HEK293T (cell line): Measurements from ENCODE around the gene RUBCNL.

Source experiments
- CTCF ChIA-PET: fragments of 350-600 bp; formaldehyde crosslinking; extraction: SDS; loops from one replicate; lab custom pipeline; 2021; ENCODE audit warnings: antibody characterized with exemption, inconsistent platforms; lab: Yijun Ruan, JAX
- POLR2A ChIA-PET: fragments of 350-600 bp; formaldehyde crosslinking; extraction: SDS; loops from one replicate; lab custom pipeline; 2020; ENCODE audit warnings: antibody characterized with exemption, inconsistent platforms; lab: Yijun Ruan, JAX
- DNase-seq: peaks from one replicate; pipeline ENCODE4 v3.0.0; 2012; ENCODE audit warnings: mixed read lengths; ENCODE audit errors: extremely low spot score
- ARNT ChIP-seq: fragments of 450-650 bp; IDR thresholded peaks from 2 replicates; pipeline ENCODE4 v1.6.1; 2017; ENCODE audit warnings: mild to moderate bottlenecking
- BHLHE40 ChIP-seq: fragments of 450-650 bp; IDR thresholded peaks from 2 replicates; pipeline ENCODE4 v1.6.1; 2016; ENCODE audit warnings: mild to moderate bottlenecking, moderate library complexity, borderline replicate concordance
- CTBP1 ChIP-seq: fragments of 450-650 bp; IDR thresholded peaks from 2 replicates; pipeline ENCODE4 v1.6.1; 2016; ENCODE audit warnings: borderline replicate concordance
- ELF4 ChIP-seq: fragments of 450-650 bp; IDR thresholded peaks from 2 replicates; pipeline ENCODE4 v1.6.1; 2017; ENCODE audit warnings: antibody characterized with exemption
- FOXA1 ChIP-seq: fragments of 450-650 bp; IDR thresholded peaks from 2 replicates; pipeline ENCODE4 v1.6.1; 2016; ENCODE audit warnings: mild to moderate bottlenecking
- FOXK2 ChIP-seq: fragments of 450-650 bp; IDR thresholded peaks from 2 replicates; pipeline ENCODE4 v1.6.1; 2016; ENCODE audit warnings: mild to moderate bottlenecking
- FOXM1 ChIP-seq: fragments of 450-650 bp; IDR thresholded peaks from 2 replicates; pipeline ENCODE4 v1.6.1; 2017; ENCODE audit warnings: mild to moderate bottlenecking, borderline replicate concordance
- HDGF ChIP-seq: fragments of 450-650 bp; IDR thresholded peaks from 2 replicates; pipeline ENCODE4 v1.6.1; 2017; ENCODE audit warnings: antibody characterized with exemption, borderline replicate concordance
- L3MBTL2 ChIP-seq: fragments of 450-650 bp; conservative IDR thresholded peaks from 2 replicates; pipeline ENCODE4 v1.6.1; 2016; ENCODE audit warnings: mild to moderate bottlenecking
- LEF1 ChIP-seq: fragments of 450-650 bp; IDR thresholded peaks from 2 replicates; pipeline ENCODE4 v1.6.1; 2017; ENCODE audit warnings: mild to moderate bottlenecking, borderline replicate concordance
- NFRKB ChIP-seq: fragments of 450-650 bp; IDR thresholded peaks from 2 replicates; pipeline ENCODE4 v1.6.1; 2016; ENCODE audit warnings: mild to moderate bottlenecking, moderate library complexity
- SP1 ChIP-seq: fragments of 450-650 bp; IDR thresholded peaks from 2 replicates; pipeline ENCODE4 v1.6.1; 2017
- SUZ12 ChIP-seq: fragments of 450-650 bp; IDR thresholded peaks from 2 replicates; pipeline ENCODE4 v1.6.1; 2016; ENCODE audit warnings: mild to moderate bottlenecking
- TARDBP ChIP-seq: fragments of 450-650 bp; IDR thresholded peaks from 2 replicates; pipeline ENCODE4 v1.6.1; 2016
- ZNF384 ChIP-seq: fragments of 450-650 bp; IDR thresholded peaks from 2 replicates; pipeline ENCODE4 v1.6.1; 2016
- TF ChIP-seq, protein P1 (sequence below): fragments of 450-650 bp; IDR thresholded peaks from 2 replicates; pipeline ENCODE4 v1.6.1; 2016

The RUBCNL gene

DNA sequence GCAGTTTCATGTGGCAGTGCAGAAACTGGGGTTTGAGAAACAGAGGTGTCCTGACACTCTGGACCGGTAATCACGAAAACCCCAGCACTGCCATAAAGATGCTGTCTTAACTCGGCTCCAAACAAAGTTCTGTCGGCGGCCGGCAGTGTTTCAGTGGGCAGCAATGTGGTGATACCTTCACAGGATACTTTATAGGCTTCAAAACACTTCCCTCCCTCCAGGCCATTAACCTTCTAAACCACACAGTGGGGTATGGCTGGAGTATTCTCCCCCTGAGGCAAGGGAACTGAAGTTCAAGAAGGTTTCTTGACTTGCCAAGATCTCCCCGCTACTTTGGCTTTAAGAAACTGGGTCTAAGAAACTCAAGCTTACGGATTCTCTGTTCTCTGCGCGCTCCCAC, 1.1 kb downstream of the RUBCNL start:
- TF ChIP-seq BHLHE40 (no peak), CTBP1 (no peak)
- ChIA-PET CTCF (no interaction called here), POLR2A (no interaction called here)
- no peak for DNase-seq

DNA sequence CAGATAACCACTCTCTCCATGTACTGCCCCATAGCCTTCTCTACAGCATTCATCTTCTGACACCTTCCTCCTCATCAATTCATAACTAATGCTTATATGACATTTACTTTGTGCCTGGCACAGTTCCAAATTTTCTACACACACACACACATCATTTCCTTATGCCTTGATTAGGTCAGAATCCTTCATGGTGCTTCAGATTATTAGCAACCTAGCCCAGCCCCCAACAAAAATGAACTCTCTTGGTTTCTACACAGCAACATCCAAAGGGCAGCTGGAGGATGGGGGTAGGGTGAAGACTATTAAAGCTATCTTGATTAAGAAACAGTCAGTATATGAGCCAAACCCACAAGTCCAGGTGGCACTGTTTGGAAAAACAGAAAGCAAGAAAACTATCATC, 3.7 kb downstream of the RUBCNL start:
- TF ChIP-seq FOXM1 (no peak), LEF1 (no peak), ARNT (no peak), FOXK2 (no peak), TARDBP (no peak), NFRKB (no peak), CTBP1 (no peak), SUZ12 (no peak), ELF4 (no peak), FOXA1 (no peak), HDGF (no peak), ZNF384 (no peak), SP1 (no peak), L3MBTL2 (no peak), BHLHE40 (no peak)
- TF ChIP-seq, protein P1, sequence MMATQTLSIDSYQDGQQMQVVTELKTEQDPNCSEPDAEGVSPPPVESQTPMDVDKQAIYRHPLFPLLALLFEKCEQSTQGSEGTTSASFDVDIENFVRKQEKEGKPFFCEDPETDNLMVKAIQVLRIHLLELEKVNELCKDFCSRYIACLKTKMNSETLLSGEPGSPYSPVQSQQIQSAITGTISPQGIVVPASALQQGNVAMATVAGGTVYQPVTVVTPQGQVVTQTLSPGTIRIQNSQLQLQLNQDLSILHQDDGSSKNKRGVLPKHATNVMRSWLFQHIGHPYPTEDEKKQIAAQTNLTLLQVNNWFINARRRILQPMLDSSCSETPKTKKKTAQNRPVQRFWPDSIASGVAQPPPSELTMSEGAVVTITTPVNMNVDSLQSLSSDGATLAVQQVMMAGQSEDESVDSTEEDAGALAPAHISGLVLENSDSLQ: no peak
- CTCF ChIA-PET: no interaction called here

DNA sequence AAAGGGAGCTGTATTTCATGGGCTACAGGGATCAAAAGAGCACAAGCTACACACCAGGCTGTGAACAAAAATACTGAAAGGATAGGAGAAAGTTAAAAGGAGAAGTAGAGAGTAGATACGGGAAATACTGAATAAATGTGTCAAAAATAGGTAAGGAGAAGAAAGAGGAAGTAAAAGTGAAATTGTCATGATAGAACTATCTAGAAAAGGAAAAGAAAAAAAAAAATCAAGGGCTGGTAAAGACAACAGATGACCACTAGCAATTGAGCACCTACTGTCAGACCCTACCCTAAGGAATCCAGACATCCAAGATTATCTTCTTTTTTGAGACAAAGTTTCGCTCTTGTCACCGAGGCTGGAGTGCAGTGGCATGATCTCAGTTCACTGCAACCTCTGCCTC, 4.8 kb downstream of the RUBCNL start:
- ChIA-PET POLR2A (no interaction called here), CTCF (no interaction called here)
- DNase-seq: no peak
- TF ChIP-seq NFRKB: no peak
- TF ChIP-seq CTBP1: no peak
- no peak for TF ChIP-seq BHLHE40
- no peak for TF ChIP-seq LEF1
- TF ChIP-seq FOXK2: no peak
- no peak for TF ChIP-seq L3MBTL2
- TF ChIP-seq, protein P1: no peak
- no peak for TF ChIP-seq FOXA1
- no peak for TF ChIP-seq ARNT
- TF ChIP-seq SP1: no peak
- no peak for TF ChIP-seq HDGF
- no peak for TF ChIP-seq SUZ12
- TF ChIP-seq ZNF384: no peak
- TF ChIP-seq FOXM1: no peak
- no peak for TF ChIP-seq ELF4
- no peak for TF ChIP-seq TARDBP

More for the DNA sequence above, 3.7 kb downstream of the RUBCNL start:
- POLR2A ChIA-PET: no interaction called here
- DNase-seq: no peak

DNA sequence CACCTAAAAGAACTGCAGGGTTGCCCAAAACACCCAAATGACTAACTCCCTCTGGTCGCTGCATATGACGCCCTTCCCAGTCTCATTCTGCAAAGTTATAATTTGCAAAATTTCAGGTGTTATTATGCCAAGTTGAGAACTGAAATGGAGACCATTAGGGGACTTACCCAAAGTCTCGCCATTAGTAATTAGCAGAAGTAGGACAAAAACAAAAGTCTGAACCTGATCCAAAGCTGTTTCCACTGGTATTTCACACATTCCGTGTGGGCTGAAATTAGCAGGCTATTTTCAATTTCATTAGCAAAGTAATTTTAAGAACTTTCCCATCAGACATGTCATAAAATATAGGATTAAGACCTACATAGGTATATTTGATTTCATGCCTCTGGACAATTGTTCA, 6.8 kb downstream of the RUBCNL start:
- CTCF ChIA-PET: interaction anchor here (0.5 kb wide), 1 partner anchor 237 kb away, joined by 3 read pairs; no protein-coding TSS in a partner anchor
- no peak for DNase-seq
- TF ChIP-seq CTBP1: no peak
- TF ChIP-seq HDGF: no peak
- no peak for TF ChIP-seq TARDBP
- TF ChIP-seq L3MBTL2: no peak
- no peak for TF ChIP-seq ARNT
- no peak for TF ChIP-seq NFRKB
- TF ChIP-seq LEF1: no peak
- no peak for TF ChIP-seq ELF4
- TF ChIP-seq FOXM1: no peak
- TF ChIP-seq SP1: no peak
- no peak for TF ChIP-seq ZNF384
- TF ChIP-seq, protein P1: no peak
- no peak for TF ChIP-seq FOXK2
- POLR2A ChIA-PET: no interaction called here

DNA sequence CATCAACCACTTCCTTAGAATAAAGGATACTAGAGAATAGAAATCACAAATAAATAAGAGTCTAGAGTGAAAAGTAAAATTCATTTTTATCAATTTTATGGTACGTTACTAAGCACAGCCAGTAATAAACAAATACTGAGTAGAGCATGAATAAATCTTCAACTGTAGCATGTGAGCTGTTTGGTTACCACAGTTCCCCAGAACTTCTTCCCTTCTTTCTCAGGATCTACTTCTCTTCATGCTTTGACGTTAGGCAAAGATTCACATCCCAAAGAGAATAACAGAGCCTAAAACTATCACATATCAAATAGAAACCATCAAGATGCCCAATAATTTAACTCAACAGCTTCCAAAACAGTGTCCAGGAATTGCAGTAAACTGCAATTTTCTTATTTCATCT, 7.4 kb downstream of the RUBCNL start:
- ChIA-PET POLR2A (no interaction called here), CTCF (interaction anchor here (0.5 kb wide), 1 partner anchor 237 kb away, joined by 3 read pairs; no protein-coding TSS in a partner anchor)
- no peak for DNase-seq
- no peak for TF ChIP-seq HDGF
- TF ChIP-seq FOXM1: no peak
- TF ChIP-seq ELF4: no peak
- no peak for TF ChIP-seq FOXK2
- TF ChIP-seq LEF1: no peak
- TF ChIP-seq SUZ12: no peak
- TF ChIP-seq, protein P1: no peak
- no peak for TF ChIP-seq ARNT
- TF ChIP-seq NFRKB: no peak
- TF ChIP-seq L3MBTL2: no peak
- no peak for TF ChIP-seq CTBP1
- no peak for TF ChIP-seq SP1

DNA sequence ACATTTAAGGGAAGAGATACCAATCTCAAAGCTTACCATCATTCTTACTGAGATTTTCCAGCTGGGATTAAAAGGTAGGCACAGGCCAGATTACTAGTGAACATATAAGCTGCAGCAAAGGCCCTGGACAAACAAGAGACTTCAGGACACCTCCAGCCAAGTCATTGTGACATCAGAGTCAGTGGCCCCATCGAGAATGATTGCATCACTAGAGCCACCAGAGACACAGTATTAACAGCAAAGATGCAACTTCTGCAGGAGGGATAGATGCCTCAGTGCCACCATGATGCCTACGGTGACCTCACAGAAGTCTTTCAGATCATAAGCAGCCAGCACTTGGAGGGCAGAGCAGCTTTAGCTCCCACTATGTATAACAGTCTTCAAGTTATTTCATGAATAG, 8.6 kb downstream of the RUBCNL start:
- TF ChIP-seq HDGF: no peak
- no peak for TF ChIP-seq FOXK2
- DNase-seq: no peak
- ChIA-PET POLR2A (no interaction called here), CTCF (no interaction called here)

DNA sequence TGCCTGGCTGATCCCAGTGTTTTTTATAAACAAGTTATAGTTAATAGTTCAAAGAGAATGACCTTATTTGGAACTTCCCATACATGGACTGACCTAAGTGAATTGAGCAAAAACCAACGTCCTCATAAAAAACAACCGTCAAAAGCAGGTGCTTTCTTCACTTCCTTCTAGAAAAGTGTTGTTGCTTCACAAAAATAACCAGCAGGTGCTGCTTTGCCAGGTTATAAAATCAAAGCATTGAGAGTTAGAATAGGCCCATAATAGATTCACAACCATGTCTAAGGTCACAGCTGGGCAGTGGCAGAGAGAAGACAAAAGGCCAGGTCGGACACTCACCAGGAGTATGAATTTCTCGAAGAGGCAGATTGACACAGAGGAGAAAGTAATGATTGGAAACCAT, 9.5 kb downstream of the RUBCNL start:
- ChIA-PET CTCF (no interaction called here), POLR2A (no interaction called here)
- no peak for TF ChIP-seq ZNF384
- DNase-seq: no peak
